HUES64 (cell line): ENCODE data around the gene KLF13.

Experiments
- H3K27ac ChIP-seq: 2 replicates; pipeline ENCODE4 v1.7.0; 2013; ENCODE audit warnings: low read depth, low read length, inconsistent platforms
- H3K27me3 ChIP-seq: 2 replicates; pipeline ENCODE4 v1.6.1; 2013; ENCODE audit warnings: mild to moderate bottlenecking, low read length; ENCODE audit not compliant: insufficient read depth
- H3K36me3 ChIP-seq: 2 replicates; pipeline ENCODE4 v1.6.1; 2013; ENCODE audit warnings: mild to moderate bottlenecking, low read length; ENCODE audit not compliant: insufficient read depth
- H3K4me1 ChIP-seq: 2 replicates; pipeline ENCODE4 v1.6.1; 2013; ENCODE audit warnings: mild to moderate bottlenecking, low read length, moderate library complexity; ENCODE audit not compliant: insufficient read depth
- H3K4me3 ChIP-seq: 2 replicates; pipeline ENCODE4 v1.5.1; 2013; ENCODE audit warnings: mild to moderate bottlenecking, low read length, moderate library complexity
- H3K9ac ChIP-seq: 2 replicates; pipeline ENCODE4 v1.6.1; 2013; ENCODE audit warnings: mild to moderate bottlenecking, low read depth, low read length
- H3K9me3 ChIP-seq: 2 replicates; pipeline ENCODE4 v1.6.1; 2013; ENCODE audit warnings: low read depth, low read length; ENCODE audit not compliant: insufficient read depth
- WGBS: fragments of 150-250, 120-280 bp; methylation state at CpG from one replicate; pipeline ENCODE4 v1.1.7; 2013; ENCODE audit warnings: missing lambda C conversion rate; 5-methylcytosine and 5-hydroxymethylcytosine counted together

The KLF13 gene

DNA sequence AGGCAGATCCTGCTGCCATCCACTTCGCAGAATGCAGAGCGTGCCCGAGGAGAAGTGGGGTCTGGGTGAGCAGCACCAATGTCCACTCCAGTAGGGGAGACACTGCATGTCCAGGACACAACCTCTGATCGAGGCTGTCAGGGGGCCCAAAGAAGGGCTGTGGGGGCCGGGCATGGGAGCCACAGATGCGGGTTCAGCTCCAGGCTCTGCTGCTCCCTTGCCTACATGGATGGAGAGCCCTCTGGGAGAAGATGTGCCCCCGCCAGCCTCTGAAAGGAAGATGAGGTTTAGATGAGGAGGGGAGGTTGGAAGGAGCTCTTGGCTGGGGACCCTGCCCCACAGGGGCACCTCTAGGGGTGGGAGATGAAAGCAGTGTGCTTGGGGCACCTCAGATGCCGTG lies 75.4 kb downstream of the KLF13 start:
- WGBS, result 92% methylated on average over 8 of the region's 8 CpGs
- H3K27me3 ChIP-seq, result no peaks in the 10 kb centered on the region

GRCh38 chr15:31402511-31403056 lies 75.9 kb downstream of the KLF13 start:
- Histone ChIP-seq H3K27me3 (no peaks in the 10 kb centered on the region), H3K36me3 (no peaks in the 10 kb centered on the region), H3K27ac (no peak overlapping the region), H3K4me1 (peaks cover 13% of the 10 kb centered on the region), H3K9me3 (no peaks in the 10 kb centered on the region), H3K9ac (no peak overlapping the region), H3K4me3 (no peak overlapping the region)
- WGBS, result 91% methylated on average over 13 of the region's 13 CpGs

More for the DNA sequence above, 75.4 kb downstream of the KLF13 start:
- no peak overlapping the region for H3K27ac ChIP-seq
- no peak overlapping the region for H3K9ac ChIP-seq
- no peak overlapping the region for H3K4me3 ChIP-seq
- H3K36me3 ChIP-seq, result no peaks in the 10 kb centered on the region
- H3K4me1 ChIP-seq, result peaks cover 16% of the 10 kb centered on the region
- H3K9me3 ChIP-seq, result no peaks in the 10 kb centered on the region

DNA sequence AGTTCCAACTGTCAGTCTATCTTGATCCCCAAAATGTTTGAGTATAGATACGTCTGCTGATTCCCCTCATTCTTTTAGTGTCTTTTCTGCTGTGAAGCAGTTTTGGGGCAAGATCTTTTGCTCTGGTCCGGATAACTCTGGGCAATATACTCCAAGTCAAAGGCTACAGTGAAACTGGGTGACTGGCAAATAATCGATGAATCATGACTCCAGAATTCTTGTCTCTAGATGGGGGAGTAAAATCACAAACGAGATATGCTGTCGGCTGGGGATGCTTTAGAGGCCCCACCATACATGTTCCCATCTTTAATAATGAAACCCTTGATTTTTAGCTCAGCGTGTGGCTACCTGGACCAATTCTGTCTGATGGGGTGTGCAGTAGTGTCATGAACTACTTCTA lies 76.5 kb downstream of the KLF13 start:
- H3K9ac ChIP-seq, result no peak overlapping the region
- H3K27me3 ChIP-seq, result no peaks in the 10 kb centered on the region
- no peak overlapping the region for H3K4me3 ChIP-seq
- no peaks in the 10 kb centered on the region for H3K9me3 ChIP-seq
- WGBS, result 91% methylated on average over 6 of the region's 6 CpGs
- H3K4me1 ChIP-seq, result peaks cover 8% of the 10 kb centered on the region; the same call in 1 of the 2 replicates
- no peak overlapping the region for H3K27ac ChIP-seq
- H3K36me3 ChIP-seq, result no peaks in the 10 kb centered on the region

- no peak overlapping the region for H3K4me3 ChIP-seq
- H3K9me3 ChIP-seq, result no peaks in the 10 kb centered on the region
- H3K9ac ChIP-seq, result no peak overlapping the region
- H3K27me3 ChIP-seq, result no peaks in the 10 kb centered on the region
- WGBS, result 98% methylated on average over 5 of the region's 5 CpGs
- H3K36me3 ChIP-seq, result no peaks in the 10 kb centered on the region
- no peak overlapping the region for H3K27ac ChIP-seq
- peaks cover 3% of the 10 kb centered on the region; the same call in 1 of the 2 replicates for H3K4me1 ChIP-seq
Measured at GRCh38 chr15:31403606-31404005, 77.0 kb downstream of the KLF13 start.

DNA sequence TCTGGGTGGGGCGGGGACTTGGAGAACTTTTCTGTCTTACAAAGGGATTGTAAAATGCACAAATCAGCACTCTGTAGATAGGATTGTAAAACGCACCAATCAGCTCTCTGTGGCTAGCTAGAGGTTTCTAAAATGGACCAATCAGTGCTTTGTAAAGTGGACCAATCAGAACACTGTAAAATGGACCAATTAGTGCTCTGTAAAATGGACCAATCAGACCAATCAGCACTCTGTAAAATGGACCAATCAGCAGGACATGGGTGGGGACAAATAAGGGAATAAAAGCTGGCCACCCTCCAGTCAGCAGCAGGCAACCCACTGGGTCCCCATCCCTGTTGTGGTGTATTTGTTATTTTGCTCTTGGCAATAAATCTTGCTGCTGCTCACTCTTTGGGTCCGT lies 77.7 kb downstream of the KLF13 start:
- Histone ChIP-seq H3K27me3 (no peaks in the 10 kb centered on the region), H3K36me3 (no peaks in the 10 kb centered on the region), H3K27ac (no peak overlapping the region), H3K9me3 (no peaks in the 10 kb centered on the region), H3K4me3 (no peak overlapping the region), H3K9ac (no peak overlapping the region), H3K4me1 (no peaks in the 10 kb centered on the region)
- WGBS, result 95% methylated on average over 3 of the region's 3 CpGs

DNA sequence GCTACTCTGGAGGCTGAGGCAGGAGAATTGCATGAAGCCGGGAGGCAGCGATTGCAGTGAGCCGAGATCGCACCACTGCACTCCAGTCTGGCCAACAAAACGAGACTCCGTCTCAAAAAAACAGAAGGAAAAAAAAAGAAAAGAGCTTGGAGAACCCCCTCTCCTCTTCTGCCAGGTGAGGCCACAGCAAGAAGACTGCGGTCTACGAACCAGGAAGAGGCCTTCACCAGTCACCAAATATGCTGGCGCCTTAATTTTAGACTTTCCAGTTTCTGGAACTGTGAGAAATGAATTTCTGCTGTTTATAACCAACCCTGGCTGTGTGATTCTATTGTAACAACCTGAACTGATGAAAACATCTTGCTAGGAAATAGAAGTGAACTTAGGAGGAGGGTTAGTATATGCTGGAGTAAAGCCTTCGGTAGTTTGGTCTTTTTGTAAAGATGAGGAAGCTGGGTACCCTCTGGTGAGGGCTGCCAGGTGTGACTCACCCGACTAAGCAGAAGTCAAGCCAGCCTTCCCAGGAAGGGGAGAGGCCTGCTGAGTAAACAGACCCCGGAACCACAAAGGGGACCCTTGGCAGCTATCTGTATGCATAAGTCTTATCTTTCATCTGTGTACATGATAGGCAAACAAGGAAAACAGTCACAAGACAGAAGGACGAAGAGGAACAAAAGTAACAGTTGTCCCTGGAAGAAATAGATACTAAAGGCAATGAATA lies 78.7 kb downstream of the KLF13 start:
- no peaks in the 10 kb centered on the region for H3K9me3 ChIP-seq
- no peak overlapping the region for H3K9ac ChIP-seq
- no peak overlapping the region for H3K27ac ChIP-seq

GRCh38 chr15:31407376-31407775 lies 80.7 kb downstream of the KLF13 start:
- Histone ChIP-seq H3K4me3 (no peak overlapping the region), H3K36me3 (no peaks in the 10 kb centered on the region), H3K27me3 (no peaks in the 10 kb centered on the region), H3K9ac (no peak overlapping the region), H3K4me1 (no peaks in the 10 kb centered on the region), H3K9me3 (no peaks in the 10 kb centered on the region), H3K27ac (no peak overlapping the region)
- WGBS, result no CpG with 5 or more reads among the region's 1 CpG

More for the DNA sequence above, 78.7 kb downstream of the KLF13 start:
- H3K4me3 ChIP-seq, result no peak overlapping the region
- whole genome bisulfite sequencing, result 87% methylated on average over 13 of the region's 13 CpGs
- H3K36me3 ChIP-seq, result no peaks in the 10 kb centered on the region
- H3K27me3 ChIP-seq, result no peaks in the 10 kb centered on the region
- no peaks in the 10 kb centered on the region for H3K4me1 ChIP-seq

DNA sequence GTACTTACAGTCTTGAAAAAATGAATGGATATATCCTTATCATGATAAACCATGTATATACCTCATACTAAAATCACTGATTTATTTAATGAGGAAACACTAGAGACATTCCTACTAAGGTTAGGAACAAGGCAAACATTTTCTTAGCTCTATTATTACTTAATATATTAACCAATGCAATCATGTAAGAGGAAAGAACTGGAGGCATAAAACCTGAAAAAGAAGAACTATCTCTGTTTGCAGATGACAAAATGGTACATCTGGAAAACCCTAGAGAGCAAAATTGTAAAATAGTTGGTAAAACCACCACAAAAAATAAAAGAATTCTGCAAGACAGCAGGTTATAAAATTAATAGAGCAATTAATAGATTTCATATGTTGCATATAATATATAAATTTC lies 81.2 kb downstream of the KLF13 start:
- no peaks in the 10 kb centered on the region for H3K27me3 ChIP-seq
- H3K4me3 ChIP-seq, result no peak overlapping the region
- no peaks in the 10 kb centered on the region for H3K36me3 ChIP-seq
- no peaks in the 10 kb centered on the region for H3K9me3 ChIP-seq
- no peak overlapping the region for H3K9ac ChIP-seq
- H3K4me1 ChIP-seq, result peaks cover 3% of the 10 kb centered on the region; the same call in 1 of the 2 replicates
- no peak overlapping the region for H3K27ac ChIP-seq

DNA sequence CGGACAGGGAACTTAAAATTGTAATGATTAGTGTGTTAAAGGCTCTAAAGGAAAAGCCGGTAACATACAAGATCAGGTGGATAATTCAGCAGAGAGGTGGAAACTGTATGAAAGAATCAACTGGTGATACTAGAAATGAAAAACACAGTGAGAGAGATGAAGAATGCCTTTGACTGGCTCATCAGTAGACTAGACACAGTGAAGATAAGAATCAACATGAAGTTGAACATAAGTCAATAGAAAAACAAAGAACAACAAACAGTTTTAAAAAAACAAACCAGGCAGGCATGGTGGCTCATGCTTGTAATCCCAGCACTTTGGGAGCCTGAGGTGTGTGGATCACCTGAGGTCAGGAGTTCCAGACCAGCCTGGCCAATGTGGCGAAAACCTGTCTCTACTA lies 82.1 kb downstream of the KLF13 start:
- Histone ChIP-seq H3K36me3 (no peaks in the 10 kb centered on the region), H3K4me3 (no peak overlapping the region), H3K9me3 (no peaks in the 10 kb centered on the region), H3K4me1 (peaks cover 4% of the 10 kb centered on the region; the same call in 1 of the 2 replicates), H3K9ac (no peak overlapping the region), H3K27me3 (no peaks in the 10 kb centered on the region), H3K27ac (no peak overlapping the region)
- 96% methylated on average over 3 of the region's 3 CpGs for WGBS

DNA sequence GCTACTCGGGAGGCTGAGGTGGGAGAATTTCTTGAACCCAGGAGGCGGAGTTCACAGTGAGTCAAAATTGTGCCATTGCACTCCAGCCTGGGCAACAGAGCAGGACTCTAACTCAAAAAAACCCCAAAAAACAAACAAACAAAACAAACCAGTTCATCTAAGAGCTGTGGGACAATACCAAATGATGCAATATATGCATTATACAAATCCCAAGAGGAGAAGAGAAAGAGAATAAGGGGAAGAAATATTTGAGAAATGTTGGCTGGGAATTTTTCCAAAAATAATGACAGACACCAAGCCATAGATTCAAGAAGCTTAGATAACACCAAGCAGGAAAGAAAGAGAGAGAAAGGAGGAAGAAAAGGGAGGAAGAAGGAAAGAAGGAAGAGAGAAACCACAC lies 82.5 kb downstream of the KLF13 start:
- Histone ChIP-seq H3K36me3 (no peaks in the 10 kb centered on the region), H3K9ac (no peak overlapping the region), H3K9me3 (no peaks in the 10 kb centered on the region), H3K4me1 (peaks cover 4% of the 10 kb centered on the region; the same call in 1 of the 2 replicates), H3K4me3 (no peak overlapping the region), H3K27ac (no peak overlapping the region), H3K27me3 (no peaks in the 10 kb centered on the region)
- WGBS, result 93% methylated on average over 2 of the region's 2 CpGs

GRCh38 chr15:31412824-31413223 lies 86.2 kb downstream of the KLF13 start:
- H3K36me3 ChIP-seq, result no peaks in the 10 kb centered on the region
- 47% methylated on average over 2 of the region's 2 CpGs for WGBS
- H3K27ac ChIP-seq, result no peak overlapping the region
- no peak overlapping the region for H3K4me3 ChIP-seq
- peaks cover 4% of the 10 kb centered on the region; the same call in 1 of the 2 replicates for H3K4me1 ChIP-seq
- H3K27me3 ChIP-seq, result no peaks in the 10 kb centered on the region
- H3K9me3 ChIP-seq, result no peaks in the 10 kb centered on the region
- H3K9ac ChIP-seq, result no peak overlapping the region
